ENCODE results near the gene WWOX. TPM values are rescaled to one million over a fixed set of nuclear protein-coding genes. Genes with fewer than 3 reads are reported as not detected.

The WWOX gene
- total RNA-seq, 5 donors from 2014 or later (not counting 1 experiment from before 2014, with no cell fraction given), result 21.2 to 26.0 (median 22.6) TPM

GRCh38 chr16:78869492-78869891 lies 770.0 kb downstream of the WWOX start:
- ChIA-PET POLR2A (no interaction called here), CTCF (interaction anchor here in 1 of 2 donors (1.1 kb wide), 1 partner anchor 12 kb away, joined by 3 read pairs; no protein-coding TSS in a partner anchor)
- H3K9me3 ChIP-seq, result no peaks in the 10 kb centered on the region
- H3K36me3 ChIP-seq (ENCODE audit: control insufficient read depth in 2 of 2, extremely low read depth in 1 of 2, insufficient read depth in 1 of 2, low read length in 1 of 2), result no peaks in the 10 kb centered on the region
- no peak for ATAC-seq (replicated peaks in 1 of 4)
- H3K36me3 Mint-ChIP-seq, result no peaks in the 10 kb centered on the region
- peaks cover 0 to 4% (median 0%) of the 10 kb centered on the region in 3 donors for H3K9me3 Mint-ChIP-seq
- no peak overlapping the region for H3K27ac ChIP-seq (ENCODE audit: low read length)
- no peaks in the 10 kb centered on the region for H3K27me3 ChIP-seq (replicated peaks in 1 of 2; ENCODE audit: control insufficient read depth in 2 of 2, extremely low read depth in 1 of 2, insufficient read depth in 2 of 2, low read length in 1 of 2)
- no peak for DNase-seq
- 96% methylated on average over 6 of the region's 7 CpGs for WGBS (ENCODE audit: insufficient coverage)
- H3K4me1 Mint-ChIP-seq, result no peaks in the 10 kb centered on the region
- H3K4me3 ChIP-seq (ENCODE audit: control insufficient read depth in 1 of 2, extremely low read depth in 1 of 2, low read length in 1 of 2), result no peak overlapping the region
- no peaks in the 10 kb centered on the region for H3K27me3 Mint-ChIP-seq
- no peak overlapping the region for H3K27ac Mint-ChIP-seq
- no peak overlapping the region for H3K4me3 Mint-ChIP-seq
- no peaks in the 10 kb centered on the region for H3K4me1 ChIP-seq (ENCODE audit: control insufficient read depth in 1 of 2, extremely low read depth in 1 of 2, insufficient read depth in 2 of 2, low read length in 2 of 2)

GRCh38 chr16:78871241-78871640 lies 771.8 kb downstream of the WWOX start:
- no peak overlapping the region for H3K4me3 ChIP-seq (ENCODE audit: control insufficient read depth in 1 of 2, extremely low read depth in 1 of 2, low read length in 1 of 2)
- WGBS (ENCODE audit: insufficient coverage), result 97% methylated on average over 3 of the region's 4 CpGs
- no peaks in the 10 kb centered on the region for H3K4me1 ChIP-seq (ENCODE audit: control insufficient read depth in 1 of 2, extremely low read depth in 1 of 2, insufficient read depth in 2 of 2, low read length in 2 of 2)
- no peaks in the 10 kb centered on the region for H3K9me3 ChIP-seq
- H3K27ac Mint-ChIP-seq, result no peak overlapping the region
- no peaks in the 10 kb centered on the region for H3K36me3 Mint-ChIP-seq
- ChIA-PET CTCF (interaction anchor here in 1 of 2 donors (0.7 kb wide), 1 partner anchor 15 kb away, joined by 4 read pairs; no protein-coding TSS in a partner anchor), POLR2A (interaction anchor here (0.7 kb wide), 3 partner anchors 25 to 192 kb away, joined by 4 to 6 read pairs (median 5); no protein-coding TSS in a partner anchor)
- no peaks in the 10 kb centered on the region for H3K36me3 ChIP-seq (ENCODE audit: control insufficient read depth in 2 of 2, extremely low read depth in 1 of 2, insufficient read depth in 1 of 2, low read length in 1 of 2)
- no peaks in the 10 kb centered on the region for H3K27me3 ChIP-seq (replicated peaks in 1 of 2; ENCODE audit: control insufficient read depth in 2 of 2, extremely low read depth in 1 of 2, insufficient read depth in 2 of 2, low read length in 1 of 2)
- H3K27ac ChIP-seq (ENCODE audit: low read length), result no peak overlapping the region
- ATAC-seq (replicated peaks in 1 of 4) (no peak), DNase-seq (no peak)
- H3K4me1 Mint-ChIP-seq, result no peaks in the 10 kb centered on the region
- peaks cover 0 to 4% (median 0%) of the 10 kb centered on the region in 3 donors for H3K9me3 Mint-ChIP-seq
- H3K4me3 Mint-ChIP-seq, result no peak overlapping the region
- no peaks in the 10 kb centered on the region for H3K27me3 Mint-ChIP-seq

GRCh38 chr16:78876671-78877070 lies 777.2 kb downstream of the WWOX start:
- DNase-seq, result no peak

GRCh38 chr16:78877114-78877655 lies 777.7 kb downstream of the WWOX start:
- Histone ChIP-seq H3K36me3 (ENCODE audit: control insufficient read depth in 2 of 2, extremely low read depth in 1 of 2, insufficient read depth in 1 of 2, low read length in 1 of 2) (no peaks in the 10 kb centered on the region), H3K4me3 (ENCODE audit: control insufficient read depth in 1 of 2, extremely low read depth in 1 of 2, low read length in 1 of 2) (no peak overlapping the region), H3K9me3 (no peaks in the 10 kb centered on the region), H3K4me1 (ENCODE audit: control insufficient read depth in 1 of 2, extremely low read depth in 1 of 2, insufficient read depth in 2 of 2, low read length in 2 of 2) (no peaks in the 10 kb centered on the region), H3K27me3 (replicated peaks in 1 of 2; ENCODE audit: control insufficient read depth in 2 of 2, extremely low read depth in 1 of 2, insufficient read depth in 2 of 2, low read length in 1 of 2) (peaks cover 0 to 3% of the 10 kb centered on the region in 2 experiments), H3K27ac (ENCODE audit: low read length) (no peak overlapping the region)
- Mint-ChIP-seq H3K27ac (no peak overlapping the region), H3K4me3 (no peak overlapping the region), H3K27me3 (no peaks in the 10 kb centered on the region), H3K36me3 (peaks cover 8% of the 10 kb centered on the region), H3K4me1 (no peaks in the 10 kb centered on the region), H3K9me3 (no peaks in the 10 kb centered on the region)
- POLR2A ChIA-PET, result no interaction called here
- 80% methylated on average over 5 of the region's 6 CpGs for WGBS (ENCODE audit: insufficient coverage)
- DNase-seq (no peak), ATAC-seq (replicated peaks in 1 of 4) (no peak)
- CTCF ChIA-PET, result no interaction called here

More at GRCh38 chr16:78876671-78877070, 777.2 kb downstream of the WWOX start:
- Histone ChIP-seq H3K27ac (ENCODE audit: low read length) (no peak overlapping the region), H3K4me1 (ENCODE audit: control insufficient read depth in 1 of 2, extremely low read depth in 1 of 2, insufficient read depth in 2 of 2, low read length in 2 of 2) (no peaks in the 10 kb centered on the region), H3K9me3 (no peaks in the 10 kb centered on the region), H3K27me3 (replicated peaks in 1 of 2; ENCODE audit: control insufficient read depth in 2 of 2, extremely low read depth in 1 of 2, insufficient read depth in 2 of 2, low read length in 1 of 2) (peaks cover 0 to 3% of the 10 kb centered on the region in 2 experiments), H3K4me3 (ENCODE audit: control insufficient read depth in 1 of 2, extremely low read depth in 1 of 2, low read length in 1 of 2) (no peak overlapping the region), H3K36me3 (ENCODE audit: control insufficient read depth in 2 of 2, extremely low read depth in 1 of 2, insufficient read depth in 1 of 2, low read length in 1 of 2) (no peaks in the 10 kb centered on the region)
- Mint-ChIP-seq H3K4me3 (no peak overlapping the region), H3K27me3 (no peaks in the 10 kb centered on the region), H3K36me3 (peaks cover 8% of the 10 kb centered on the region), H3K4me1 (no peaks in the 10 kb centered on the region), H3K27ac (no peak overlapping the region), H3K9me3 (no peaks in the 10 kb centered on the region)
- no CpG with 5 or more reads among the region's 2 CpGs for WGBS (ENCODE audit: insufficient coverage)
- POLR2A ChIA-PET, result no interaction called here
- no peak for ATAC-seq (replicated peaks in 1 of 4)
- CTCF ChIA-PET, result no interaction called here

- no peaks in the 10 kb centered on the region for H3K9me3 ChIP-seq
- no peaks in the 10 kb centered on the region for H3K4me1 ChIP-seq (ENCODE audit: control insufficient read depth in 1 of 2, extremely low read depth in 1 of 2, insufficient read depth in 2 of 2, low read length in 2 of 2)
- H3K27me3 Mint-ChIP-seq, result no peaks in the 10 kb centered on the region
- H3K36me3 Mint-ChIP-seq, result peaks cover 8% of the 10 kb centered on the region
- ChIA-PET CTCF (no interaction called here), POLR2A (no interaction called here)
- peaks cover 0 to 5% of the 10 kb centered on the region in 2 experiments for H3K27me3 ChIP-seq (replicated peaks in 1 of 2; ENCODE audit: control insufficient read depth in 2 of 2, extremely low read depth in 1 of 2, insufficient read depth in 2 of 2, low read length in 1 of 2)
- no peak for DNase-seq
- no peak overlapping the region for H3K27ac ChIP-seq (ENCODE audit: low read length)
- no peaks in the 10 kb centered on the region for H3K4me1 Mint-ChIP-seq
- no peak overlapping the region for H3K4me3 ChIP-seq (ENCODE audit: control insufficient read depth in 1 of 2, extremely low read depth in 1 of 2, low read length in 1 of 2)
- H3K27ac Mint-ChIP-seq, result no peak overlapping the region
- H3K9me3 Mint-ChIP-seq, result no peaks in the 10 kb centered on the region
- no peak for ATAC-seq (replicated peaks in 1 of 4)
- H3K4me3 Mint-ChIP-seq, result no peak overlapping the region
- H3K36me3 ChIP-seq (ENCODE audit: control insufficient read depth in 2 of 2, extremely low read depth in 1 of 2, insufficient read depth in 1 of 2, low read length in 1 of 2), result no peaks in the 10 kb centered on the region
These were observed 779.1 kb downstream of the WWOX start for GRCh38 chr16:78878570-78878969.

GRCh38 chr16:78879011-78879410 lies 779.6 kb downstream of the WWOX start:
- POLR2A ChIA-PET, result no interaction called here
- Mint-ChIP-seq H3K27me3 (no peaks in the 10 kb centered on the region), H3K36me3 (peaks cover 8% of the 10 kb centered on the region), H3K4me3 (no peak overlapping the region), H3K27ac (no peak overlapping the region), H3K9me3 (no peaks in the 10 kb centered on the region), H3K4me1 (no peaks in the 10 kb centered on the region)
- H3K27me3 ChIP-seq (replicated peaks in 1 of 2; ENCODE audit: control insufficient read depth in 2 of 2, extremely low read depth in 1 of 2, insufficient read depth in 2 of 2, low read length in 1 of 2), result peaks cover 0 to 5% of the 10 kb centered on the region in 2 experiments
- 94% methylated on average over 4 of the region's 5 CpGs for WGBS (ENCODE audit: insufficient coverage)
- no peaks in the 10 kb centered on the region for H3K4me1 ChIP-seq (ENCODE audit: control insufficient read depth in 1 of 2, extremely low read depth in 1 of 2, insufficient read depth in 2 of 2, low read length in 2 of 2)
- H3K9me3 ChIP-seq, result no peaks in the 10 kb centered on the region
- CTCF ChIA-PET, result no interaction called here
- no peaks in the 10 kb centered on the region for H3K36me3 ChIP-seq (ENCODE audit: control insufficient read depth in 2 of 2, extremely low read depth in 1 of 2, insufficient read depth in 1 of 2, low read length in 1 of 2)
- no peak for DNase-seq
- ATAC-seq (replicated peaks in 1 of 4), result no peak
- no peak overlapping the region for H3K27ac ChIP-seq (ENCODE audit: low read length)
- H3K4me3 ChIP-seq (ENCODE audit: control insufficient read depth in 1 of 2, extremely low read depth in 1 of 2, low read length in 1 of 2), result no peak overlapping the region

GRCh38 chr16:78882150-78882549 lies 782.7 kb downstream of the WWOX start:
- WGBS (ENCODE audit: insufficient coverage), result no CpG with 5 or more reads among the region's 3 CpGs

More at GRCh38 chr16:78882150-78882549, 782.7 kb downstream of the WWOX start:
- no peak overlapping the region for H3K27ac Mint-ChIP-seq
- peaks cover 8% of the 10 kb centered on the region for H3K36me3 Mint-ChIP-seq
- Histone ChIP-seq H3K27me3 (replicated peaks in 1 of 2; ENCODE audit: control insufficient read depth in 2 of 2, extremely low read depth in 1 of 2, insufficient read depth in 2 of 2, low read length in 1 of 2) (peaks cover 0 to 5% of the 10 kb centered on the region in 2 experiments), H3K4me3 (ENCODE audit: control insufficient read depth in 1 of 2, extremely low read depth in 1 of 2, low read length in 1 of 2) (no peak overlapping the region), H3K36me3 (ENCODE audit: control insufficient read depth in 2 of 2, extremely low read depth in 1 of 2, insufficient read depth in 1 of 2, low read length in 1 of 2) (no peaks in the 10 kb centered on the region), H3K27ac (ENCODE audit: low read length) (no peak overlapping the region), H3K4me1 (ENCODE audit: control insufficient read depth in 1 of 2, extremely low read depth in 1 of 2, insufficient read depth in 2 of 2, low read length in 2 of 2) (no peaks in the 10 kb centered on the region), H3K9me3 (no peaks in the 10 kb centered on the region)
- ATAC-seq (replicated peaks in 1 of 4) (no peak), DNase-seq (no peak)
- no peaks in the 10 kb centered on the region for H3K4me1 Mint-ChIP-seq
- no peaks in the 10 kb centered on the region for H3K27me3 Mint-ChIP-seq
- no peaks in the 10 kb centered on the region for H3K9me3 Mint-ChIP-seq
- ChIA-PET CTCF (interaction anchor here in 1 of 2 donors (0.6 kb wide), 1 partner anchor 150 kb away, joined by 4 read pairs; no protein-coding TSS in a partner anchor), POLR2A (no interaction called here)
- no peak overlapping the region for H3K4me3 Mint-ChIP-seq
